Measurements from ENCODE around the gene NHERF2.

NHERF2 gene

GRCh38 chr16:2026461-2027023 is at the start of gene NHERF2:
Gene NHERF2, plus strand, starts transcription at chr16:2026902. Its CDS starts 104 bp downstream, at chr16:2027006.
- no peak for DNase-seq (ENCODE audit: low spot score)

GRCh38 chr16:1976951-1977874 is 49.5 kb upstream of the NHERF2 start:
- DNase-seq (ENCODE audit: low spot score) = no peak

- DNase-seq (ENCODE audit: low spot score) = no peak
Measured at GRCh38 chr16:1977875-1978268, 48.8 kb upstream of the NHERF2 start.

GRCh38 chr16:1978476-1979120 is 48.1 kb upstream of the NHERF2 start:
- no peak for DNase-seq (ENCODE audit: low spot score)

- DNase-seq (ENCODE audit: low spot score) = no peak
Measured at GRCh38 chr16:1979271-1980029, 47.3 kb upstream of the NHERF2 start.

- no peak for DNase-seq (ENCODE audit: low spot score)
Measured at GRCh38 chr16:1980030-1980769, 46.5 kb upstream of the NHERF2 start.

GRCh38 chr16:1980770-1981087 is 46.0 kb upstream of the NHERF2 start:
- DNase-seq (ENCODE audit: low spot score) = no peak

GRCh38 chr16:1981398-1981836 is 45.3 kb upstream of the NHERF2 start, which contains the start of gene NOXO1:
Gene NOXO1, minus strand, starts transcription at chr16:1981469. Its CDS starts 290 bp downstream, at chr16:1981179.
- no peak for DNase-seq (ENCODE audit: low spot score)

- DNase-seq (ENCODE audit: low spot score) = no peak
Measured at GRCh38 chr16:1982013-1982433, 44.7 kb upstream of the NHERF2 start.

GRCh38 chr16:1982991-1983543 is 43.6 kb upstream of the NHERF2 start:
- no peak for DNase-seq (ENCODE audit: low spot score)

GRCh38 chr16:1983544-1984346 is 43.0 kb upstream of the NHERF2 start, which contains the start of gene GFER:
Gene GFER, plus strand, starts transcription at chr16:1984193. Its CDS starts 26 bp downstream, at chr16:1984219.
- peak; percentile 93 for DNase-seq (ENCODE audit: low spot score)

- DNase-seq (ENCODE audit: low spot score) = no peak
Measured at GRCh38 chr16:1984347-1985225, 42.1 kb upstream of the NHERF2 start.

GRCh38 chr16:1985466-1986150 is 41.1 kb upstream of the NHERF2 start:
- DNase-seq (ENCODE audit: low spot score) = no peak

- no peak for DNase-seq (ENCODE audit: low spot score)
Measured at GRCh38 chr16:1987198-1987597, 39.5 kb upstream of the NHERF2 start.

GRCh38 chr16:1989209-1990100 is 37.2 kb upstream of the NHERF2 start, which contains the start of gene SYNGR3:
Gene SYNGR3, plus strand, starts transcription at chr16:1989970. Its CDS starts 133 bp downstream, at chr16:1990103.
- no peak for DNase-seq (ENCODE audit: low spot score)

- DNase-seq (ENCODE audit: low spot score) = no peak
Measured at GRCh38 chr16:1990101-1990350, 36.7 kb upstream of the NHERF2 start.

GRCh38 chr16:1990351-1991134 is 36.2 kb upstream of the NHERF2 start:
- no peak for DNase-seq (ENCODE audit: low spot score)

All from left forelimb (tissue), 1 donor.